ENCODE data around the gene ZNF44.
"Not testable (repeated sequence)": the region's sequence is repeated elsewhere in the genome, so short reads cannot be mapped to it uniquely, and the experiment has no call there.

The ZNF44 gene

GRCh38 chr19:12294249-12295158 lies at the start of gene ZNF44:
ZNF44 (minus strand) TSS chr19:12294883; CDS start chr19:12294694, 189 bp downstream.
- peak; percentile 76 for DNase-seq (ENCODE audit: low read depth, low spot score)

DNA sequence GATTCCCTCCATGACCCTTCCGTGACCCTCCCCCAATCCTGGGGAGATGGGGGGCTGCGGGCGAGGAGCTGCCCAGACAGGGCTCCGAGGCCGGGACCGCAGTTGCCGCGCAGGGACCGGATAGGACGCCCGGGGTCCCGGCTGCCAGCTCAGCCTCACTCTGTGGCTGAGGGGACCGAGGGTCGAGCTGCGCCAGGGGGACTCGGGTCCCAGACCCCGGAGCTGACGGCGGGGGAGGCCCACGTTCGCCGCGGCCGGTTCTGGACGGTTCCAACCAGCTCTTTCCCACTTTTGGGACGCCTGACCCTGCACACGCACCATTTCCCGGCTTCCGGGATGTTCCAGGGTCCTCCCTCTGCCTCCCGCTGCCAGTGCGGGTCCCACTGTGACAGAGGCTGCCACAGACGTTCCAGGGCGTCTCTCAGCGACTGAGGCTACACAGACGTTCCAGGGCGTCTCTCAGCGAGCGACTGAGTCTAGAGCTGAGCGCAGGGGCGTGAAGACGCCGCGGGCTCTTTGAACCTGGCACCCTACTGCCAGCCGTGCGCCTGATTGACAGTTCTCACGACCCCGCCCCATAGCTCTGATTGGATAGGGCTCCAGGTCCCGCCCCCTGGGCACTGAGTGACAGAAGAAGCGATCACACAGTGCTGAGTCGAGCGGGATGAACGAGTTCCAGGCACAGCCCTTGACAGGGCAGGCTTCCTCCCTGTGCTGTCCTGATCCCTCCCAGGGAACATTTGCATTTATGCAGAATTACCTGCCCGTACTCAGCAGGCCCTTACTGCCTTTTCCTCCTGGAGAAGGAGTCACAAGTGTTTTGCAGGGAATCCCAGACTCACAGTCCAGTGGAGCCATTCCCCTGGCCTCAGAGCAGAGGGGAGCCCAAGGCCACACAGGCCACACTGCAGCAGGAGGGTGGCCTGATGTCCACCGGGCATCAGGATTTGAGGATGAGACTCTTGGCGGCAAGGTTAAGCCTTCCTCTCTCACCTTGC lies 38.8 kb upstream of the ZNF44 start, which contains the start of gene ZNF563:
Gene ZNF563 (minus strand): TSS at position 472 of the 998 bp plus-strand sequence. CDS start 151 bp downstream, at position 321.
- DNase-seq (ENCODE audit: low read depth, low spot score): peak; percentile 78

- no peak for DNase-seq (ENCODE audit: low read depth, low spot score)
Measured at GRCh38 chr19:12331211-12331941, 36.7 kb upstream of the ZNF44 start.

DNA sequence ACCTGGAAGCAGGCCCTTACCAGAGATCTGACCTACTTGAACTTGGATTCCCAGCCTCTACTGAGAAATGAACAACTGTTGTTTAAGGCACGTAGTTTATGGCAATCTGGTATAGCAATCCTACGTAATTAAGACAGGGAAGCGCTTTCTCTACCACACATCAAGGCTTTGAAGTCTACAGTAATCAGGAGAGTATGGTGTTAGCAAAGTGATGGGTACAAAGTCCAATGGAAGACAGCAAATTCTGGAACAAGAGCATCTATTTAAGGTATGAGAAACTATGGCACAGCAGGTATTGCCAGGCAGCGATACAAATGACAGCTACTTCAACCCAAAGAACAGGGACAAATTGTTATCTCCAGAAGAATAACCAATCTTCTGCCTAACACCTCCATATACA lies 35.7 kb upstream of the ZNF44 start:
- DNase-seq (ENCODE audit: low read depth, low spot score): no peak

- no peak for DNase-seq (ENCODE audit: low read depth, low spot score)
Measured at GRCh38 chr19:12325690-12326089, 31.0 kb upstream of the ZNF44 start.

- no peak for DNase-seq (ENCODE audit: low read depth, low spot score)
Measured at GRCh38 chr19:12318782-12319413, 24.2 kb upstream of the ZNF44 start.

GRCh38 chr19:12314553-12314952 lies 19.9 kb upstream of the ZNF44 start:
- DNase-seq (ENCODE audit: low read depth, low spot score): no peak

- DNase-seq (ENCODE audit: low read depth, low spot score): not testable (repeated sequence)
Measured at GRCh38 chr19:12308891-12309290, 14.2 kb upstream of the ZNF44 start.

DNA sequence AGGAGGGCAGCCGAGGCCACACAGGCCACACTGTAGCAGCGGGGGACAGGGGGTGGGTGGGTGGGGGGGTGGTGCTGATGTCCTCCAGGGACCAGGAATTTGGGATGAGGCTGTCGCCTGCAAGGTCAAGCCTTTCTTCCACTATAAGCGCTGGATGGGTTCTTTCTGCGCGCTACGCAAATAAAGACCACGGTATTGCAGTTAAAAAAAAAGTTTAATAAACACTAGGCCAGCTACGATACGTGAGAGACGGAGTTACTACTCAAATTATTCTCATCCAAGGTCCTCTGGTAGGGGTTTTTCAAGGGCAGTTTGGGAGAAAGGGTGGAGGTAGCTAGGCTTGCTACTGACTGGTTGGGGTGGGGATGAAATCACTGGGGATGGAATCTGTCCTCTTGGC lies 508 bp upstream of the ZNF44 start:
- DNase-seq (ENCODE audit: low read depth, low spot score): no peak

DNA sequence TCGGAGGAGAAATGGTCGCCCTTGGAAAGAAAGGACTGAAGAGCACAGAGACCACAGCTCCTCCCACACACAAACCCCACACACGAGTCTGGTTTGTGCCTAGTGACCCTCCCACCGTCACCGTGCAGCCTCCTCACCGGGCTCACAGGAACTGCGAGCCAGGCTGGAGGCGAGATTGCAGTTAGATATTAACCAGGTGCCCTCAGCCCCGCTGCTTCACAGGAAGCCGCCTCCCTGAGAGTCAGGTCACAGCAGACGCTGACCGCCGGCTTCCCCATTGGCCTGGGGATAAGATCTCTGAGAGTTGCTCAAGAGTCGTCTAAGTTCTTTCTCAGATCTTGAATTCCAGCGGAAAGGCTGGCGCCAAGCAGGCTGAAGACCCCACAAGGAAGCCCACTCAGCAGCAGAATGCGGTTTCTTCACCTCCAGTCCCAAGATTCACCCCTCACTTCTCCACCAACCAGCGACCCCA lies 870 bp downstream of the ZNF44 start:
- DNase-seq (ENCODE audit: low read depth, low spot score): no peak

- DNase-seq (ENCODE audit: low read depth, low spot score): no peak
Measured at GRCh38 chr19:12289790-12290065, 5.0 kb downstream of the ZNF44 start.

GRCh38 chr19:12287958-12288500 lies 6.7 kb downstream of the ZNF44 start:
- no peak for DNase-seq (ENCODE audit: low read depth, low spot score)

DNA sequence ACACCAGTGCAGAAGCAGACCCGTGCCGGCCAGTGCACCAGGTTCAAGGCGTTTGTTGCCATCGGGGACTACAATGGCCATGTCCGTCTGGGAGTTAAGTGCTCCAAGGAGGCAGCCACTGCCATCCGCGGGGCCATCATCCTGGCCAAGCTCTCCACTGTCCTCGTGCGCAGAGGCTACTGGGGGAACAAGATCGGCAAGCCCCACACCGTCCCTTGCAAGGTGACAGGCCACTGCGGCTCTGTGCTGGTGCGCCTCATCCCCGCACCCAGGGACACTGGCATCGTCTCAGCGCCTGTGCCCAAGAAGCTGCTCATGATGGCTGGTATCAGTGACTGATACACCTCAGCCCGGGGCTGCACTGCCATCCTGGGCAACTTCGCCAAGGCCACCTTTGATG lies 10.1 kb downstream of the ZNF44 start:
- no peak for DNase-seq (ENCODE audit: low read depth, low spot score)

- no peak for DNase-seq (ENCODE audit: low read depth, low spot score)
Measured at GRCh38 chr19:12284226-12284625, 10.5 kb downstream of the ZNF44 start.

DNA sequence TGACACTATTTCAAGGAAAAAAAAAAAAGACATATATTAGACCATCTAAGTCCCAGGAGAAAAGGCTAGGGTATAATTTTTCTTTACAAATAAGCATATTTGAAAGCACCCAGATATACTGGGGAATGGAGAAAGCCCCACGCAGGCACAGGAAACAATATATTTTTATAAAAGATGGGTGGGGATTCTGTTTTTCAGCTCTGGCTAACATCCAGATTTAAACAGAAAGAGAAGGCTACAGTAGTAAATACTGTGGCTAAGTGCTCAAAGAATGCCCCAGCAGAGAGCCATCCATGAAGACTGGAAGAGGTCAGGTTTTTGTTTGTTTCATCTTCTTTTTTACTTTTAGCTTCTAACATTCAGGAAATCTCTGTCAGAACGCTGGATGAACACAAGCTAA lies 16.0 kb downstream of the ZNF44 start:
- DNase-seq (ENCODE audit: low read depth, low spot score): no peak

DNA sequence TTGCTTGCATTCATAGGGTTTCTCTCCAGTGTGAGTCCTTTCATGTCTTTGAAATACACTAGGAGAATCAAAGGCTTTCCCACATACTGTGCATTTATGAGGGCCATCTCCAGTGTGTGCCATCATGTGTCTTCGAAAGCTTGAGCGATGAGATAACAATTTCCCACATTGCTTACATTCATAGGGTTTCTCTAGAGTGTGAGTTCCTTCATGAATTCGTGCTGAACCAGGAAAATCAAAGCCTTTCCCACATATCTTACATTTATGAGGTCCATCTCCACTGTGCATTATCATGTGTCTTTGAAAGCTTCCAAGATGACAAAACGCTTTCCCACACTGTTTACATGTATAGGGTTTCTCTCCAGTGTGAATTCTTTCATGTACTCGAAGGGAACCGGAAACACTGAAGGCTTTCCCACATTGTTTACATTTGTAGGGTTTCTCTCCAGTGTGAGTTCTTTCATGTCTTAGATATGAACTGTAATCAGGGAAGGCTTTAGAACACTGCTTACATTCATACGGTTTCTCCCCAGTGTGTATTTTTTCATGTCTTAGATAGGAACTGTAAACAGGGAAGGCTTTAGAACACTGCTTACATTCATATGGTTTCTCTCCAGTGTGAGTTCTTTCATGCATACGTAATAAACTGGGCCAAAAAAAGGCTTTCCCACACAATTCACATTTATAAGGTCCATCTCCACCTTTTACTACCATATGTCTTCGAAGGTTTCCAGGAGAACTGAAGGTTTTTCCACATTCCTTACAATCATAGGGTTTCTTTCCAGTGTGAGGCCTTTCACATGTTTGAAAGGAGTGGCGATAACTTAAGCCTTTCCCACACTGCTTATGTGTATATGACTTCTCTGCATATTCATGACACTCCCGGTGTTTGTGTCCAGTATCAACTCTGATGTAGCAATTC lies 21.4 kb downstream of the ZNF44 start:
- no peak for DNase-seq (ENCODE audit: low read depth, low spot score)

- DNase-seq (ENCODE audit: low read depth, low spot score): no peak
Measured at GRCh38 chr19:12272386-12272785, 22.3 kb downstream of the ZNF44 start.

DNA sequence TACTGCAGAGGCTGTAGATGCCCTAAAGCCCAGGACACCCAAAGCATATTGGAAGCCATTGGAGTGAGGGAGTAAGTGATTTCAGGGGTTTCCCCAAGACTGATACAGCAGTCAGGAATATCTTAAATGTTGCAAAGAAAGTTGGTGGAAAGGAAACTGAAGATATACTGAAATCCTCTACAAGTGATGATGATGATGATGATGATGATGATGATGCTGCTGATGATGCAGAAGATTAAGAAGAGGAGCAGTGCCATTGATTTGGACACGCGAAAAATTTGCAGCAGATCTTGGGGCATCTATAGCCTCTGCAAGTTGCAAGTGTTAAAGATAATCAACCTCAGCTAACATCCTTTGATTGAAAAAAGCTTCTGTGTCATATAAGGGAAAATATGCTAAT lies 23.8 kb downstream of the ZNF44 start:
- DNase-seq (ENCODE audit: low read depth, low spot score): no peak

GRCh38 chr19:12265921-12266704 lies 28.6 kb downstream of the ZNF44 start:
- DNase-seq (ENCODE audit: low read depth, low spot score): no peak
